CD4-positive, alpha-beta T cell treated with Interleukin-6 at 100 ng/mL for 8 hours (primary cell): ENCODE measurements around the gene PSORS1C2.
"Not testable (repeated sequence)": the region's sequence is repeated elsewhere in the genome, so short reads cannot be mapped to it uniquely, and the experiment has no call there.

Experiments used
- DNase-seq: peaks from one replicate; pipeline ENCODE4 v3.0.0-alpha.2; 2020; ENCODE audit warnings: mixed read lengths, low spot score

The PSORS1C2 gene

GRCh38 chr6:31165986-31166385 is 27.1 kb upstream of the PSORS1C2 start:
- no peak for DNase-seq

- DNase-seq: not testable (repeated sequence)
Measured at GRCh38 chr6:31165064-31165832, 26.4 kb upstream of the PSORS1C2 start.

- not testable (repeated sequence) for DNase-seq
Measured at GRCh38 chr6:31164475-31165063, 25.7 kb upstream of the PSORS1C2 start.

GRCh38 chr6:31163922-31164321 is 25.1 kb upstream of the PSORS1C2 start:
- no peak for DNase-seq

- no peak for DNase-seq
Measured at GRCh38 chr6:31162463-31163165, 23.7 kb upstream of the PSORS1C2 start.

GRCh38 chr6:31161216-31162126 is 22.6 kb upstream of the PSORS1C2 start:
- no peak for DNase-seq

- DNase-seq: no peak
Measured at GRCh38 chr6:31158863-31159855, 20.3 kb upstream of the PSORS1C2 start.

- DNase-seq: peak; percentile 99
Measured at GRCh38 chr6:31158140-31158862, 19.4 kb upstream of the PSORS1C2 start, which contains the start of gene TCF19. Gene TCF19, plus strand, starts transcription at chr6:31158589. Its CDS starts 881 bp downstream, at chr6:31159470.

GRCh38 chr6:31157513-31158139 is 18.8 kb upstream of the PSORS1C2 start, which contains the start of gene CCHCR1:
Gene CCHCR1, minus strand, starts transcription at chr6:31157802. Its CDS starts 202 bp downstream, at chr6:31157600.
- no peak for DNase-seq

- DNase-seq: no peak
Measured at GRCh38 chr6:31156641-31157040, 17.8 kb upstream of the PSORS1C2 start.

- no peak for DNase-seq
Measured at GRCh38 chr6:31154436-31154835, 15.6 kb upstream of the PSORS1C2 start.

GRCh38 chr6:31152781-31153180 is 13.9 kb upstream of the PSORS1C2 start:
- DNase-seq: no peak

GRCh38 chr6:31149827-31150447 is 11.1 kb upstream of the PSORS1C2 start:
- DNase-seq: no peak

- DNase-seq: no peak
Measured at GRCh38 chr6:31145386-31145785, 6.5 kb upstream of the PSORS1C2 start.

GRCh38 chr6:31144970-31145340 is 6.1 kb upstream of the PSORS1C2 start:
- no peak for DNase-seq

GRCh38 chr6:31144296-31144969 is 5.6 kb upstream of the PSORS1C2 start:
- no peak for DNase-seq

GRCh38 chr6:31143148-31143547 is 4.3 kb upstream of the PSORS1C2 start:
- DNase-seq: no peak

GRCh38 chr6:31142361-31142761 is 3.5 kb upstream of the PSORS1C2 start:
- DNase-seq: no peak
